Esophagus muscularis mucosa (tissue), 3 donors: ENCODE results near the gene CALML3.

ENCODE experiments used
- CTCF ChIP-seq, 3 experiments: fragments of 200-600 bp in 2 of 3; fragments of 450-650 bp in 1 of 3; sonication (generic) in 2 of 3; IDR thresholded peaks; one replicate each; pipeline ENCODE4 v1.5.1; 2017 to 2019; ENCODE audit warnings: antibody characterized with exemption in 3 of 3, mild to moderate bottlenecking in 2 of 3, moderate library complexity in 1 of 3
- POLR2AphosphoS5 ChIP-seq, 2 donors: sonication (generic); formaldehyde crosslinking; IDR thresholded peaks; one replicate each; pipeline ENCODE4 v1.6.1; 2017; ENCODE audit warnings: antibody characterized with exemption in 2 of 2

GRCh38 chr10:5532307-5532605 is 7.5 kb downstream of the CALML3 start:
- no peak for TF ChIP-seq CTCF (IDR thresholded peaks at IDR 0.05)
- no peak for TF ChIP-seq POLR2AphosphoS5 (IDR thresholded peaks at IDR 0.05)
